Measurements from ENCODE around the gene RPL28. TPM values are rescaled to one million over a fixed set of nuclear protein-coding genes. Genes with fewer than 3 reads are reported as not detected.

The RPL28 gene
- total and polyA plus RNA-seq, 2 of the 13 experiments (the other 11 are each of a cell fraction or from before 2014, with no cell fraction given): 105 to 420 TPM

GRCh38 chr19:55383279-55384130, 2.2 kb upstream of the RPL28 start:
- H3K9me3 ChIP-seq (ENCODE audit: low read length): no peaks in the 10 kb centered on the region
- H3K27me3 ChIP-seq (ENCODE audit: control insufficient read depth in 1 of 2, insufficient read depth in 2 of 2, low read length in 2 of 2): no peaks in the 10 kb centered on the region; a peak in 1 of 5 replicates
- POLR2A ChIA-PET: interaction anchor here (1.3 kb wide), 1 partner anchor 50 kb away, joined by 4 read pairs; no protein-coding TSS in a partner anchor
- H4K20me1 ChIP-seq (ENCODE audit: insufficient read depth, low read length): peaks cover 27% of the 10 kb centered on the region
- intact Hi-C loops (cut with micrococcal nuclease; ENCODE audit: unreplicated experiment) (no loop called here), in situ Hi-C loops (cut with HindIII; ENCODE audit: extremely low pct_ligation_motif_present, low pct_unique_long_range_greater_than_20kb) (no loop called here)
- H3K27ac ChIP-seq (ENCODE audit: extremely low read length, insufficient read depth, low read length): no peak overlapping the region
- no peak overlapping the region for H3K9ac ChIP-seq (ENCODE audit: insufficient read depth, low read depth, low read length)
- FAIRE-seq (no peak), DNase-seq (ENCODE audit: low spot score) (no peak), ATAC-seq (no peak)
- TF ChIP-seq ZNF234 (CRISPR knock-in tag; conservative IDR thresholded peaks at IDR 0.05) (no peak), LCORL (IDR thresholded peaks at IDR 0.05) (no peak), LCORL (CRISPR knock-in tag; IDR thresholded peaks at IDR 0.05) (no peak), ZSCAN31 (CRISPR knock-in tag; IDR thresholded peaks at IDR 0.05; ENCODE audit: low read depth) (no peak), ZNF841 (CRISPR knock-in tag; IDR thresholded peaks at IDR 0.05; ENCODE audit: borderline replicate concordance) (no peak), FIP1L1 (IDR thresholded peaks at IDR 0.05; ENCODE audit: borderline replicate concordance, insufficient read depth, low read depth, low read length) (no peak), MNT (IDR thresholded peaks at IDR 0.05) (no peak), SMARCC2 (IDR thresholded peaks at IDR 0.05) (no peak)
- peaks cover 35% of the 10 kb centered on the region for H3K4me1 ChIP-seq (ENCODE audit: insufficient read depth, low read length)
- 97% methylated on average over 67 of the region's 88 CpGs for WGBS (ENCODE audit: low lambda C conversion rate)
- H3K4me2 ChIP-seq (ENCODE audit: low read depth, low read length): no peak overlapping the region
- BruUV-seq (replicated peaks): no TSS peak
- H3K4me3 ChIP-seq (replicated peaks in 1 of 3; ENCODE audit: insufficient read depth in 1 of 3, low read depth in 2 of 3, low read length in 3 of 3): no peak overlapping the region
- peaks cover 30% of the 10 kb centered on the region for H3K79me2 ChIP-seq (ENCODE audit: insufficient read depth, low read length)
- no peak overlapping the region for H2AFZ ChIP-seq (ENCODE audit: low read length)
- CTCF ChIA-PET (ENCODE audit: low intra/inter-chr PET ratio, low total read pairs): no interaction called here
- H3K36me3 ChIP-seq (replicated peaks in 1 of 2; ENCODE audit: control insufficient read depth in 1 of 2, insufficient read depth in 2 of 2, low read length in 2 of 2): peaks cover 8 to 19% of the 10 kb centered on the region in 2 experiments

All from HepG2 (cell line).